Activated CD4-positive, CD25-positive, alpha-beta regulatory T cell treated with anti-CD3 and anti-CD28 coated beads, Interleukin-2, amount 50 U/mL, for 72 hours (primary cell): Measurements from ENCODE around the gene OSGEP.

Experiments used
- DNase-seq: peaks from one replicate; pipeline ENCODE4 v3.0.0; 2021

OSGEP gene

DNA sequence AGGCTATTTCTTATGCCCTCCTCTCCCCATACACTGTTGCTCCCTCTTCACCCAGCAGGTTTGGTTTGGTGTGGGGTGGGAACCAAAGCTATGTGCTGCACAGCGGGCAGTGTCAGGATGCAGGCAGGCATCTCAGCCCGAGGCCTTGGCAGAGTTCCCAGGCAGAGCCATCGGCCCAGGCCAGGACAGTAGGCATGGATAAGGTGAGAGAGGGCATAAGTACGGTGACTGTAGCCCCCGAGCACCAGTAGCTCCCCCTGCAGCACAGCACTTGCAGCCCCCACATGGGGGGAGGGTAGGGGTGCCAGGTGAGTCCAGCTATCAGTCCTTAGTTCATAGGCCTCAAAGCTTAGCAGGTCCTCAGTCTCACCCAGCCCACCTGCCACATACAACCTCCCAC, 25.8 kb downstream of the OSGEP start:
- DNase-seq: no peak

- no peak for DNase-seq
Observed at GRCh38 chr14:20428010-20428365, 26.6 kb downstream of the OSGEP start.

GRCh38 chr14:20427231-20428009, 27.2 kb downstream of the OSGEP start:
- DNase-seq: no peak

GRCh38 chr14:20424851-20425250, 29.8 kb downstream of the OSGEP start:
- no peak for DNase-seq

DNA sequence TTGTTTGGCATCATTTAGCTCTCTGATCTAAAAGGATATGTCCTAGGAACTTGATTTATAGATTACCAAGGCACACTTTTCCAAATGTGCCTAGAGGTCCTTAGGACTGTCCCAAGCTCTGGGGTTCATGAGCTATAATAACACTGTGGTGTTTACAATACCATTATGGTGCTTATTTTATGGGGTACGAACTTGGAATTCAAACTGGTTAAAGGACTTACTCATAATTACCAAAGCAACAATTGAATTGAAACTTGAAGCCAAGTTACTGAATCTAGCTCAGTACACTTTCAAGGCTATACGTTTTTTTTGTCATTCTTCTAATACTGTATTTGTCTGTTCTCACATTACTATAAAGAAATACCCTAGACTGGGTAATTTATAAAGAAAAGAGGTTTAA, 31.7 kb downstream of the OSGEP start:
- DNase-seq: no peak

GRCh38 chr14:20421267-20421666, 33.3 kb downstream of the OSGEP start:
- no peak for DNase-seq

DNA sequence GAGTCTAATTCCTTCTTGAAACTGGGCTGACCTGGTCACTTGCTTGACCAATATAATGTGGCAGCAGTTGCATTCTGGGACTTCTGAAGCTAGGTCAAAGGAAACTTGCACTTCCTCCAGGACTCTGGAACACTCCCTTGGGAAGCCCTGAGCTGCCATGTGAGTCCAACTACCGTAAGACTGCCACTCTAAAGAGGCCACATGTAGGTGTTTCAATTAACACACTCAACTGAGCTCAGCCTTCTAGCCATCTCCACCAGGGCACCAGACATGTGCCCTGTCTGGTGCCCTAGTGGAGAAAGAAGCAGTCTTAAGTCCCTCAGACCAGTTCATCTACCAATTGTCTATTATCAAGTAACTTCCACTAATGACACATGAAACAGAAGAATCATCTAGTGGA, 35.2 kb downstream of the OSGEP start:
- no peak for DNase-seq

DNA sequence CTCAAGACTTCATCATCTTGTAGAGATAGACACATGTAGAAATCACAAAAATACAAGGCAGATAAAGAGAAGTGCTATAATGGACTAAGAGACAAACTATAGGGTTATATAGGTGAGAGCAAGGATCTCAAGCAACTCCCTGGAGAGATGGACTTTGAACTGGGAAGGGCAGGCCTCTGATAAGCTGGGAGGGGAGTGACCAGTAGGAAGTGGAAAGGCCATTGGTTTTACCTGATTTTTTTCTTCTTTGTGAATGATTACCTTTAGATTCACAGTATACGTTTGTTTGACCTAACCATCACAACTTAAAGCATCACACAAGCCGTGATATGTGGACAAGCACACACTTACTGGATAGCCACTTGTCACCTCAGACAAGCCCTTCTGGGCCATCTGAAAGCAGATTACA, 36.1 kb downstream of the OSGEP start:
- DNase-seq: no peak

- DNase-seq: no peak
Observed at GRCh38 chr14:20417250-20418186, 37.1 kb downstream of the OSGEP start.

- DNase-seq: no peak
Observed at GRCh38 chr14:20416223-20416622, 38.4 kb downstream of the OSGEP start.

DNA sequence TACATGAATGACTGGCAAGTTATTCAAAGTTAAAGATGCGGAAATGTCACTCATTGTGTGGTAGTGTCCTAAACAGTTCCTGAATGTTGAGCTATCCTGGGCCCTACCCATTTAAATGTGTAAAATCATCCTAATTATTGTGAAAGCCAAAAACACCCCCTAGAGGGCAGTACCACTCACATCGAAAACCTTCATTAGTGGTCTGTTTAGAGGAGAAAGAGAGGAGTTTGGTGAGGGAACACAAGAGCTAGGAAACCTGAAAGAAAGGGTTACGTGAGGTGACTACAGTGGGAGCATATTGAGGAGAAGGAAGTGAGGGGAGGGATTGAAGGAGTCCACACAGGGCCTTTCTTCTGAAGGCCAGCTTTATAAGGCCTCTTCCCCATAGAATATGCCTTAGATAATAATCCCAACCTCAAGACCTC, 38.8 kb downstream of the OSGEP start:
- no peak for DNase-seq

DNA sequence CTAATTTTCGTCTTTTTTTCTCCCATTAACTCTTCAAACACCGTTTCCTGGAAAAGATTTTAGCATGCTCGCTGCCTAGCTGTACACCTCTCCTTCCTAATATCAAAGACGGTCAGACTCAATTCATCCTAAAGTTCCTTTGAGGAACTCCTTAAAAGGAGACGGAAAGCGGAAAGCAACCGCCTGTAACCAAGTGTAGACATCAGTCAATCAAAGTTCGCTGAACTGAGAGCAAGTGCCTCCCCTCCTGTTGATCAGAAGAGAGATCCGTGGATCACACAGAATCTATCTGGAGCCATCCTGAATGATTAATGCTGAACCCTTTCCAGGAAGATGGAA, 40.9 kb downstream of the OSGEP start:
- DNase-seq: no peak

DNA sequence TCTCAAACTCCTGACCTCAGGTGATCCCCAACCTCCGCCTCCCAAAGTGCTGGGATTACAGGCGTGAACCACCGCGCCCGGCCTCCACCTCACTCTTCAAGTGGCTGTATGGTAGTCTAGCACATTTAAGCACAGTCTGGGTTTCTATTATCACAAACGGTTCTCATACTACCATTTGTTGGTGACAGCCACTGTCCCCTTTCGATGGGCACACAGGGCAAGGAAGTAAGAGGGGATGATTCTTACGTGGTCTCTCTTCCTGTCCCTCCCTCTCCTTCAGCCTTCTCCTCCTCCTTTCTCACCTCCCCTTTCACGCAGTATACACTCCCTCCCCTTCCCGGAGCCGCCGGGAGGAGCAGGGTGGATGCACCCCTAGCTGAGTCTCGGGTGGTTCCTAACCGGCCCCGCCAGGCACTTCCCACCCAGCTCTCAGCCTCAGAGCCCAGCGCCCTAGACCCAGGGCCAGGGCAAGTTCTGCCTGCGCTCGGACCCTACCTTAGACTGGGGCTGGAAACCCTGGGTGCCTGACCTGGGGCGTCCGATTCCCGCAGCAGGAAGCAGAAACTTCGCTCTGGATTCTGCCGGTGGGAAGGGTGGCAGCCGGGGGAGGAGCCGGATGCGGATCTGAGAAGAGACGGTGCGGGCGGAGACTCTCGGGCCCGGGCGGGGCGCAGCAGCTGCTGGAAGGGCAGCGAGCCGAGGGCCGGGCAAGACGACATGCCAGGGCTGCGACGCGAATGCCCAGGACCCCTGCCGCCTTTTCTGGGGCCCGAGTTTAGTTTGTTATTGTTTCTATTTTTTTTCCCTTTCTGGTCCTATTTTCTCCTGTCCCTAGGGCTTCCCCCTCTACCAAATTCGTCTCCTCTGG, 41.5 kb downstream of the OSGEP start, which contains the start of gene TEP1:
TSS of gene TEP1 (minus strand) at position 626 of the 868 bp plus-strand sequence. CDS start 5,062 bp downstream, outside the sequence.
- peak; percentile 85 for DNase-seq

- no peak for DNase-seq
Observed at GRCh38 chr14:20412411-20412810, 42.2 kb downstream of the OSGEP start.

- DNase-seq: no peak
Observed at GRCh38 chr14:20409226-20409625, 45.4 kb downstream of the OSGEP start.

- no peak for DNase-seq
Observed at GRCh38 chr14:20403521-20403920, 51.1 kb downstream of the OSGEP start.

DNA sequence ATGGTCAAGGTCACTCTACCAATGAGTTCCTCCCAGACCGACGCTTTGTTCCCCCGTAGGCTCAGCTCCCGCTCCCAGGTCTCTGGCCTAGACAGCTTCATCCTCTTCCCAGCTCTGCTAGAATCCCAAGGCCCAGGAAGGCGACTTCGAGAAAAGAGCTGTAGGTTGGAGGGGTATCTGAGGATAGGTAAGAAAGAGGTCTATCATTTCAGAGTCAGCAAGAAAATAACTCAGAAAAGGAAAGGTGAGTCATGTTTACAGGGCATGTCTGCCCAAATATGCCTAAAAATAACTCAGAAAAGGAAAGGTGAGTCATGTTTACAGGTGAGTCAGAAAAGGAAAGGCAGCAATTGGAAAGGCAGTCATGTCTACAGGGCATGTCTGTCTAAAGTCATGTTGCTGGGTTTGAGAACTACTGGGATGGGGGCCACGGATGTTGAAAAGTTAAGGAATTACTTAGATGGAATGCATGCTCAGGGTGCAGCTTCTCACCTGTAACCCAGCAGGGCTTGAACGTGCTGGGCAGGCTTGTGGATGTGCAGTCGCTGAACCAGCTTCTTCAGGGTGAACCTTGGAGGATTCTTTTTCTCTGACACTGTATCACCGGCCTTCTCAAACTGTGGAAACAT, 53.5 kb downstream of the OSGEP start:
- DNase-seq: no peak

- DNase-seq: no peak
Observed at GRCh38 chr14:20400589-20400964, 54.0 kb downstream of the OSGEP start.

- DNase-seq: no peak
Observed at GRCh38 chr14:20397511-20397910, 57.1 kb downstream of the OSGEP start.
